Erythroblast (primary cell): ENCODE results near the gene MTREX.

ENCODE experiments used
- GATA1 ChIP-seq: IDR thresholded peaks from 2 replicates; pipeline ENCODE4 v1.6.1; 2011; ENCODE audit warnings: low read depth, mild to moderate bottlenecking, control low read depth, low read length, moderate library complexity
- POLR2A ChIP-seq: IDR thresholded peaks from 2 replicates; pipeline ENCODE4 v1.6.1; 2011; ENCODE audit warnings: mild to moderate bottlenecking, low read length

DNA sequence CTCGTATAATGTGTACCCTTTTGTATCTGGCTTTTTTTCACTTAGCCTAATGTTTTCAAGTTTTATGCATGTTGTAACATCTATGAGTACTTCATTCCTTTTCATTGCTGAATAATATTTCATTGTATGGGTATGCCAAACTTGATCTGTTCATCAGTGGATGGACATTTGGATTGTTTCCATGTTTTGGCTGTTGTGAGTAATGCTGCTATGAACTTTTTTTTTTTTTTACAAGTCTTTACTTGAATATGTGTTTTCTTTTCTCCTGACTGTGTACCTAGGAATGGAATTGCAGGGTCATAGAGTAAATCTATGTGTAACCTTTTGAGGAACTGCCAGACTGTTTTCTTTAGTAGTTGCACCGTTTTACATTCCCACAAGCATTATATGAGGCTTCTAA is 52.4 kb downstream of the MTREX start:
- TF ChIP-seq POLR2A = no peak
- no peak for TF ChIP-seq GATA1
